Endothelial cell of umbilical vein (primary cell): Measurements from ENCODE around the gene CXCR5. TPM values are rescaled to one million over a fixed set of nuclear protein-coding genes. Genes with fewer than 3 reads are reported as not detected.

Experiments used
- BruUV-seq: library from RNA; stranded (reverse); fragments of 400-500 nt; replicated peaks from 2 replicates; lab custom pipeline; 2021; lab: Mats Ljungman, UMichigan
- CTCF ChIA-PET: fragments of 300-600, 350-600 bp; sonication (Branson Sonifier 250); formaldehyde crosslinking; loops from one replicate; lab custom pipeline; 2021; ENCODE audit warnings: antibody characterized with exemption, inconsistent platforms; lab: Charles Lee
- POLR2A ChIA-PET: fragments of 300-600, 350-600 bp; sonication (Branson Sonifier 250); formaldehyde crosslinking; loops from one replicate; lab custom pipeline; 2021; ENCODE audit warnings: antibody characterized with exemption, inconsistent platforms; lab: Charles Lee
- DNase-seq: peaks from one replicate; pipeline ENCODE4 v3.0.0-alpha.2; 2011; ENCODE audit warnings: low read depth, low spot score
- FAIRE-seq: peaks from 2 replicates; lab custom pipeline; 2011; peaks lifted over from hg19 to GRCh38; lab: Jason Lieb, UNC
- H2AFZ ChIP-seq: 2 replicates; pipeline ENCODE4 v1.6.0; 2012; ENCODE audit warnings: low read depth, low read length, control low read depth, inconsistent platforms
- H3K27ac ChIP-seq: 2 replicates; pipeline ENCODE4 v1.5.1; 2011; ENCODE audit warnings: low read depth, mild to moderate bottlenecking, control low read depth, low read length, moderate library complexity; ENCODE audit not compliant: insufficient read depth
- H3K27me3 ChIP-seq, 2 experiments: 2 replicates each; pipeline versions ENCODE4 v1.6.0 to v1.6.1; 2011; ENCODE audit warnings: low read length in 2 of 2, mixed read lengths in 1 of 2; ENCODE audit not compliant: control insufficient read depth in 2 of 2, insufficient read depth in 2 of 2
- H3K36me3 ChIP-seq, 2 experiments: 2 replicates in 1 of 2; 3 replicates in 1 of 2; pipeline ENCODE4 v1.5.1; 2011; ENCODE audit warnings: low read length in 2 of 2, mild to moderate bottlenecking in 1 of 2, moderate library complexity in 1 of 2; ENCODE audit not compliant: control insufficient read depth in 2 of 2, insufficient read depth in 2 of 2; ENCODE audit errors: extremely low read depth in 1 of 2
- H3K4me1 ChIP-seq: 3 replicates; pipeline ENCODE4 v1.5.1; 2011; ENCODE audit warnings: mild to moderate bottlenecking, low read length; ENCODE audit not compliant: control insufficient read depth, insufficient read depth; ENCODE audit errors: extremely low read depth
- H3K4me2 ChIP-seq: 2 replicates; pipeline ENCODE4 v1.6.1; 2011; ENCODE audit warnings: low read length, control low read depth, mixed read lengths; ENCODE audit not compliant: insufficient read depth
- H3K4me3 ChIP-seq, 3 experiments: fragments of 200-600 bp in 1 of 3; sonication (generic), shearing (Covaris generic) in 1 of 3; replicated peaks in 1 of 3; 2 replicates each; pipeline ENCODE4 v1.5.1; 2011 to 2016; ENCODE audit warnings: control low read depth in 3 of 3, low read length in 3 of 3, mild to moderate bottlenecking in 2 of 3, inconsistent platforms in 1 of 3, low read depth in 1 of 3, moderate library complexity in 1 of 3; ENCODE audit not compliant: insufficient read depth in 1 of 3
- H3K79me2 ChIP-seq: 2 replicates; pipeline ENCODE4 v1.6.0; 2012; ENCODE audit warnings: low read length, inconsistent platforms; ENCODE audit not compliant: control insufficient read depth, insufficient read depth
- H3K9ac ChIP-seq: replicated peaks from 2 replicates; pipeline ENCODE3; 2011; ENCODE audit warnings: low read length, control low read depth; ENCODE audit not compliant: insufficient read depth; ENCODE audit errors: extremely low read depth
- H3K9me1 ChIP-seq: replicated peaks from 3 replicates; pipeline ENCODE4 v1.6.0; 2011; ENCODE audit warnings: mild to moderate bottlenecking, low read length; ENCODE audit not compliant: control insufficient read depth, insufficient read depth; ENCODE audit errors: extremely low read depth
- H3K9me3 ChIP-seq: replicated peaks from 2 replicates; pipeline ENCODE4 v1.5.1; 2012; ENCODE audit warnings: low read length, inconsistent platforms; ENCODE audit not compliant: control insufficient read depth, insufficient read depth
- H4K20me1 ChIP-seq: replicated peaks from 2 replicates; pipeline ENCODE3; 2011; ENCODE audit warnings: mild to moderate bottlenecking, low read length; ENCODE audit not compliant: control insufficient read depth, insufficient read depth; ENCODE audit errors: extremely low read depth
- EZH2 ChIP-seq: IDR thresholded peaks from 2 replicates; pipeline ENCODE4 v1.6.1; 2012; ENCODE audit warnings: borderline replicate concordance, low read depth, mild to moderate bottlenecking, moderate library complexity, low read length, inconsistent platforms; ENCODE audit not compliant: severe bottlenecking
- FOS ChIP-seq: IDR thresholded peaks from 2 replicates; pipeline ENCODE4 v1.6.1; 2011; ENCODE audit warnings: mild to moderate bottlenecking, low read length, moderate library complexity, borderline replicate concordance; ENCODE audit not compliant: insufficient read depth
- GATA2 ChIP-seq: IDR thresholded peaks from 2 replicates; pipeline ENCODE4 v1.7.0; 2011; ENCODE audit warnings: low read depth, mild to moderate bottlenecking, moderate library complexity, mixed read lengths, low read length; ENCODE audit not compliant: insufficient read length, insufficient read depth
- JUN ChIP-seq: IDR thresholded peaks from 2 replicates; pipeline ENCODE4 v1.6.1; 2011; ENCODE audit warnings: borderline replicate concordance, low read depth; ENCODE audit not compliant: insufficient read length, insufficient read depth
- MYC ChIP-seq: IDR thresholded peaks from one replicate; pipeline ENCODE4 v1.6.1; 2011; ENCODE audit warnings: mild to moderate bottlenecking, low read depth, low read length
- POLR2A ChIP-seq: IDR thresholded peaks from 2 replicates; pipeline ENCODE4 v1.6.1; 2012; ENCODE audit warnings: low read depth, mild to moderate bottlenecking, control low read depth, low read length
- POLR2AphosphoS5 ChIP-seq: IDR thresholded peaks from 2 replicates; pipeline ENCODE4 v1.6.1; 2012; ENCODE audit warnings: low read depth, mild to moderate bottlenecking, control low read depth, low read length, moderate library complexity; ENCODE audit not compliant: insufficient read depth
- dilution Hi-C: fragments of 300-500 bp; cut with MboI; formaldehyde crosslinking; loops from one replicate; pipeline ENCODE4 v1.15.0; 2019; ENCODE audit warnings: low sequenced_read_pairs; ENCODE audit not compliant: extremely low pct_ligation_motif_present
- intact Hi-C: fragments of 100-400 bp; cut with micrococcal nuclease; formaldehyde crosslinking; loops from one replicate; pipeline ENCODE4 v1.10.0; 2022
- polyA plus RNA-seq, 4 experiments: library from polyadenylated mRNA; depleted of rRNA in 3 of 4; stranded (reverse) in 3 of 4; unstranded in 1 of 4; fragments of >200 nt; gene quantifications; 2 replicates each; pipeline versions ENCODE4 v1.2.1 to v1.2.3, GENCODE V29; 2011 to 2012; ENCODE audit warnings: missing spikeins in 1 of 4
- total RNA-seq: library from RNA; stranded (reverse); gene quantifications from 2 replicates; pipeline ENCODE4 v1.2.3, GENCODE V29; 2021
- TF ChIP-seq, protein P1 (sequence below), 2 donors: IDR thresholded peaks; 1 replicate in 1 of 2; 2 replicates in 1 of 2; pipeline ENCODE4 v1.5.1; 2011; ENCODE audit warnings: low read length in 2 of 2, mild to moderate bottlenecking in 2 of 2, moderate library complexity in 2 of 2, control low read depth in 1 of 2, inconsistent platforms in 1 of 2, low read depth in 1 of 2; ENCODE audit not compliant: insufficient read depth in 1 of 2; ENCODE audit errors: extremely low read depth in 1 of 2
- TF ChIP-seq, protein P2 (sequence below): IDR thresholded peaks from 2 replicates; pipeline ENCODE4 v1.6.1; 2011; ENCODE audit not compliant: insufficient read depth, insufficient read length

CXCR5 gene
- total and polyA plus RNA-seq, 2 donors (not counting 3 experiments of a cell fraction or from before 2014, with no cell fraction given): not detected

DNA sequence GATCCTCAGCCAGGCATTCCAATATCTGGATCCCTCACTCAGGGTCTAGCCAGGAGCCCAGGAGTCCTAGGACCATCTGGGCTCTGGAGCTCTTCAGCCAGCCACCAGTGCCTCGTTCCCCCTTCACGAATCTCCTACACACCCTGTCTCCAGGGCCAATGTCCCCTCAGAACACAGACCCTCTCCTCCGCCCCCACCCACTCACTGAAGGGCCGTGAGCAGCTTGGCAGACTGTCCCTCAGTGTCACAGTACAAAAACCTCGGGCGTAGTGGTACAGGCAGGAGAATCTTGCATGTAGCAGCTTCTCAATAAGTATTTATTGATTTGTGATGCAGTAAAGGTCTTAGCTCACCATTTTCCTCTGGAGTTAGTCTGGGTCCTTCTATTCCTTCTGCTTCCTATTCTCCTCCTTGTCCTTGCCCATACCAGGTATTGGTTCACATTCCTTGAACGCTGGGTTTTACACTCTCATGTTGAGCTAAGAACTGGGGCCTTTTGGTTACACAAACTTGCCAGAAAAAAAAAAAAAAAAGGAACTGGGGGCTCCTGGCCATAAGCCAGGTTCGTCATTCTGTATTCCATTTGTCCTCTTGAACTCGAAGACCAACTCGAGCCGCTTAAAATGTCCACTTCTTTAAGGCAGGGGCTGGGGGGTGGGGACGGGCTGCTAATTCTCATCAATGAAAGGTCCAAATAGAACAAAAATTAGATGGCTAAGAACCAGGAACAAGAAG, 2.3 kb downstream of the CXCR5 start:
- no peaks in the 10 kb centered on the region for H4K20me1 ChIP-seq
- no peaks in the 10 kb centered on the region for H3K9me3 ChIP-seq
- no peak overlapping the region for H3K9ac ChIP-seq
- peaks cover 8 to 16% of the 10 kb centered on the region in 2 experiments for H3K27me3 ChIP-seq
- no peak for TF ChIP-seq JUN
- no peak for TF ChIP-seq POLR2A
- TF ChIP-seq, protein P1, sequence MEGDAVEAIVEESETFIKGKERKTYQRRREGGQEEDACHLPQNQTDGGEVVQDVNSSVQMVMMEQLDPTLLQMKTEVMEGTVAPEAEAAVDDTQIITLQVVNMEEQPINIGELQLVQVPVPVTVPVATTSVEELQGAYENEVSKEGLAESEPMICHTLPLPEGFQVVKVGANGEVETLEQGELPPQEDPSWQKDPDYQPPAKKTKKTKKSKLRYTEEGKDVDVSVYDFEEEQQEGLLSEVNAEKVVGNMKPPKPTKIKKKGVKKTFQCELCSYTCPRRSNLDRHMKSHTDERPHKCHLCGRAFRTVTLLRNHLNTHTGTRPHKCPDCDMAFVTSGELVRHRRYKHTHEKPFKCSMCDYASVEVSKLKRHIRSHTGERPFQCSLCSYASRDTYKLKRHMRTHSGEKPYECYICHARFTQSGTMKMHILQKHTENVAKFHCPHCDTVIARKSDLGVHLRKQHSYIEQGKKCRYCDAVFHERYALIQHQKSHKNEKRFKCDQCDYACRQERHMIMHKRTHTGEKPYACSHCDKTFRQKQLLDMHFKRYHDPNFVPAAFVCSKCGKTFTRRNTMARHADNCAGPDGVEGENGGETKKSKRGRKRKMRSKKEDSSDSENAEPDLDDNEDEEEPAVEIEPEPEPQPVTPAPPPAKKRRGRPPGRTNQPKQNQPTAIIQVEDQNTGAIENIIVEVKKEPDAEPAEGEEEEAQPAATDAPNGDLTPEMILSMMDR (IDR thresholded peaks at IDR 0.05; ENCODE audit: extremely low read depth in 1 of 2, insufficient read depth in 1 of 2, low read depth in 1 of 2, low read length in 2 of 2): no peak
- TF ChIP-seq EZH2: no peak
- no peak for TF ChIP-seq GATA2
- no peak for TF ChIP-seq POLR2AphosphoS5
- TF ChIP-seq, protein P2, sequence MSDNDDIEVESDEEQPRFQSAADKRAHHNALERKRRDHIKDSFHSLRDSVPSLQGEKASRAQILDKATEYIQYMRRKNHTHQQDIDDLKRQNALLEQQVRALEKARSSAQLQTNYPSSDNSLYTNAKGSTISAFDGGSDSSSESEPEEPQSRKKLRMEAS: no peak
- TF ChIP-seq MYC: no peak
- TF ChIP-seq FOS: no peak
- no peaks in the 10 kb centered on the region for H3K9me1 ChIP-seq
- no peak overlapping the region for H2AFZ ChIP-seq
- no TSS peak for BruUV-seq
- no peak overlapping the region for H3K4me2 ChIP-seq
- FAIRE-seq (no peak), DNase-seq (no peak)
- H3K27ac ChIP-seq: no peak overlapping the region
- H3K79me2 ChIP-seq: no peaks in the 10 kb centered on the region
- H3K36me3 ChIP-seq: no peaks in the 10 kb centered on the region
- ChIA-PET CTCF (no interaction called here), POLR2A (no interaction called here)
- H3K4me3 ChIP-seq: no peak overlapping the region
- dilution Hi-C loops (no loop called here), intact Hi-C loops (no loop called here)
- H3K4me1 ChIP-seq: no peaks in the 10 kb centered on the region
